ENCODE measurements around the gene F3.
A peak's percentile ranks its signal among the peaks of the same experiment; 100 is the strongest.

Gene F3

GRCh38 chr1:94552071-94552586 is 10.6 kb upstream of the F3 start:
- peak; percentile 64 for DNase-seq (ENCODE audit: low spot score)

GRCh38 chr1:94551449-94551848 is 9.9 kb upstream of the F3 start:
- DNase-seq (ENCODE audit: low spot score) = no peak

GRCh38 chr1:94550800-94551241 is 9.3 kb upstream of the F3 start:
- no peak for DNase-seq (ENCODE audit: low spot score)

- no peak for DNase-seq (ENCODE audit: low spot score)
These were observed 8.8 kb upstream of the F3 start for GRCh38 chr1:94550396-94550795.

GRCh38 chr1:94549706-94550105 is 8.1 kb upstream of the F3 start:
- DNase-seq (ENCODE audit: low spot score) = no peak

GRCh38 chr1:94544706-94545490 is 3.3 kb upstream of the F3 start:
- DNase-seq (ENCODE audit: low spot score) = no peak

GRCh38 chr1:94543893-94544635 is 2.5 kb upstream of the F3 start:
- no peak for DNase-seq (ENCODE audit: low spot score)

- no peak for DNase-seq (ENCODE audit: low spot score)
These were observed 1.4 kb upstream of the F3 start for GRCh38 chr1:94543001-94543400.

GRCh38 chr1:94542088-94542870 is 720 bp upstream of the F3 start:
- DNase-seq (ENCODE audit: low spot score) = no peak

- DNase-seq (ENCODE audit: low spot score) = peak; percentile 41
These were observed 916 bp downstream of the F3 start for GRCh38 chr1:94540440-94541245.

GRCh38 chr1:94539496-94539895 is 2.1 kb downstream of the F3 start:
- no peak for DNase-seq (ENCODE audit: low spot score)

GRCh38 chr1:94538243-94538827 is 3.2 kb downstream of the F3 start:
- no peak for DNase-seq (ENCODE audit: low spot score)

- DNase-seq (ENCODE audit: low spot score) = no peak
These were observed 4.3 kb downstream of the F3 start for GRCh38 chr1:94537254-94537653.

GRCh38 chr1:94535879-94536278 is 5.7 kb downstream of the F3 start:
- no peak for DNase-seq (ENCODE audit: low spot score)

- DNase-seq (ENCODE audit: low spot score) = no peak
These were observed 6.5 kb downstream of the F3 start for GRCh38 chr1:94535095-94535494.

- no peak for DNase-seq (ENCODE audit: low spot score)
These were observed 9.5 kb downstream of the F3 start for GRCh38 chr1:94532077-94532476.

GRCh38 chr1:94531664-94532063 is 9.9 kb downstream of the F3 start:
- no peak for DNase-seq (ENCODE audit: low spot score)

- no peak for DNase-seq (ENCODE audit: low spot score)
These were observed 11.1 kb downstream of the F3 start for GRCh38 chr1:94530373-94530878.

GRCh38 chr1:94529416-94529815 is 12.1 kb downstream of the F3 start:
- no peak for DNase-seq (ENCODE audit: low spot score)

- no peak for DNase-seq (ENCODE audit: low spot score)
These were observed 12.7 kb downstream of the F3 start for GRCh38 chr1:94528826-94529225.

GRCh38 chr1:94528299-94528698 is 13.3 kb downstream of the F3 start:
- no peak for DNase-seq (ENCODE audit: low spot score)
